ENCODE data around the gene TOP3A.
A peak's percentile ranks its signal among the peaks of the same experiment; 100 is the strongest.

TOP3A gene

GRCh38 chr17:18253947-18254821, 60.6 kb downstream of the TOP3A start:
- no peak for DNase-seq

GRCh38 chr17:18253187-18253884, 61.5 kb downstream of the TOP3A start:
- DNase-seq: no peak

DNA sequence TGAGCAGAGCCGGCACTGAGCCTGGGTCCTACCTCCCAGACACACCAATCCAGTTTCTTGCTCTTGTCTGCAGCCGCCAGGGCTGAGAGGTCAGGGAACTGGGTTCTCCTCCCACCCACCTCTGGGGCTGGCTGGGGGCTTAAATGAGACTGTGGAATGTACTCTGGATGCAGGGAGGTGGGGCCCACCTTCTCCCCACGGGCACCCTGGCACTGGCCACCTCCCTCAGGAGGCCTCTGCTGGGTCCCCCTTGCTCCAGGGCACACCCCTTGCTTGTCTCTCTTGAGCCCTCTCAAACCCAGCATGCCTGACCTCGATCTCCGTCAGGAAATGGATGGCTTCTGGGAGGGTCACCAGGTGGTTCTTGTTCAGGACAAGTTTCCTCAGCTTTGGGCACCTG, 62.6 kb downstream of the TOP3A start:
- DNase-seq: no peak

- no peak for DNase-seq
Measured at GRCh38 chr17:18251204-18251603, 63.6 kb downstream of the TOP3A start.

DNA sequence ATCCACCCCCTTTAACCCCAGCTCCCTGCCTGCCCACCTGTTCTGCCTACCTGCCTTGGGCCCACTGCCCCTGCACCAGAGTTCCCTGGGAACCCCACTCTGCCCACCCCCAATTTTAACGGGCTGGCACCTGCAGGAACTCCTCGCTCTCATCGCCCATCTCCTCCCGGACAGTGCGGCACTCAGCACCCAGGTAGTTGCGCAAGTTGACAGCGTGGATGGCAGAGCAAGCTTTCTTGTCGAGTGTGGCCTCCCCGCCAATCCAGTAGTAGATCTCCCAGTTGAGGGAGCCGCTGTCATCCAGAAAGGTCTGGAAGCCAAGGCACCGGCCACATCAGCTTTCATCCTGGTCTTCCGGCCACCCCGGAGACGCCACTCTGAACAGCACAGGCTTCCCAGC, 64.1 kb downstream of the TOP3A start:
- DNase-seq: no peak

GRCh38 chr17:18250259-18250658, 64.5 kb downstream of the TOP3A start:
- no peak for DNase-seq

DNA sequence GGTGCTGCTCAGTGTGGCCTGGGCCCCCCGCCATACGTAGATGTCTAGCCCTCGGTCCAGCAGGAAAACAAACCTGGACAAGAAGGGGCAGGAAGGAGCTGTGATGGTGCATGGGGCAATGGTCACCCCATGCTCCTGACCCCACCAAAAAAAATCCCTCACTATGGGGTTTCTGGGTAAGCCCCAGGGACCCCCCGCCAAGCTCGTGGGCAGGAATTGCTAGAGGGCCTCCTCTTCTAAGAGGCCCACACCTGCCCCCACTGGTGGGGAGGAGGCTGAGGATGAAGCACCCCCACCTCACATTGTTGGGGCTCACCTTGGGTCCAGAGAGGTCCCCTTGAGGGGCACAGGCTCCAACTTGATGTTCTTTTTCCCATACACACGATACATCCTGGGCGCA, 66.0 kb downstream of the TOP3A start:
- DNase-seq: no peak

DNA sequence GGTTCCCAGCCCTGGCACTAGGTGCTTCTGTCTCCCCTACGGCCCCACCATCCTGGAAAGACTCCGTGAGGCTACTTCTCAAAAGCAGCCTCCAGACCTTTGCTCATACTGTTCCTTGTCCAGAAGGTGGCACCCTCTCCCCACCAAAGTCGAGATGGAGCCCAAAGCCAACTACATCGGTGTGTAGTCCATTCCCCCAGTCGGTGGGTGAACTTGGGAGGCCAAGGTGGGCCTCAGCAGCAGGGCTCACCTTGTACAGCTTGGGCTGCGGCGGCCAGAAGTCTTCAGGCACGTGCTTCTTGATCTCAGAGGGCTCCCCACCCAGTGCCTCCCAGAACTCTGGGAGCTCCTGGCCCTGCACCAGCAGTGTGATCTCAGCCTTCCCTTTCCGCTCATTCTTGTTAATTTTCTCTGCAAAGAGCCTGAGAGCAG, 66.5 kb downstream of the TOP3A start:
- DNase-seq: peak; percentile 35

DNA sequence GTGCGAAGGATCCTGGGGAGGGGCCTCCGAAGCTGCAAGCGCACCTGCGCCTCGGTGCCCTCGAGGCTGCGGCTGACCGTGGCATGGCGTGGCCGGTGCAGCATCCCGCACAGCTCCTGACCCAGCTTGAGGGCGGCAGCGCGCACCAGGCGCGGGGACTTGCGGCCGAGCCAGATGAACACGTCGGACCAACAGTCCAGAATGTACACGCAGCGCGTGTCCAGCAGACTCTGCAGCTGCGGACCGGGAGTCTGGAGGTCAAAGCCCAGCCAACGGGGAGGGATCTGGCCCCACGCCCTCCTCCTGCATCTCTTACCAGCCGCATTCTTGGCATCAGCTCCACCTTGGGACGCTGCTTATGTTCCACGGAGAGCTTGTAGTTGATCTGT, 67.2 kb downstream of the TOP3A start:
- DNase-seq: no peak

DNA sequence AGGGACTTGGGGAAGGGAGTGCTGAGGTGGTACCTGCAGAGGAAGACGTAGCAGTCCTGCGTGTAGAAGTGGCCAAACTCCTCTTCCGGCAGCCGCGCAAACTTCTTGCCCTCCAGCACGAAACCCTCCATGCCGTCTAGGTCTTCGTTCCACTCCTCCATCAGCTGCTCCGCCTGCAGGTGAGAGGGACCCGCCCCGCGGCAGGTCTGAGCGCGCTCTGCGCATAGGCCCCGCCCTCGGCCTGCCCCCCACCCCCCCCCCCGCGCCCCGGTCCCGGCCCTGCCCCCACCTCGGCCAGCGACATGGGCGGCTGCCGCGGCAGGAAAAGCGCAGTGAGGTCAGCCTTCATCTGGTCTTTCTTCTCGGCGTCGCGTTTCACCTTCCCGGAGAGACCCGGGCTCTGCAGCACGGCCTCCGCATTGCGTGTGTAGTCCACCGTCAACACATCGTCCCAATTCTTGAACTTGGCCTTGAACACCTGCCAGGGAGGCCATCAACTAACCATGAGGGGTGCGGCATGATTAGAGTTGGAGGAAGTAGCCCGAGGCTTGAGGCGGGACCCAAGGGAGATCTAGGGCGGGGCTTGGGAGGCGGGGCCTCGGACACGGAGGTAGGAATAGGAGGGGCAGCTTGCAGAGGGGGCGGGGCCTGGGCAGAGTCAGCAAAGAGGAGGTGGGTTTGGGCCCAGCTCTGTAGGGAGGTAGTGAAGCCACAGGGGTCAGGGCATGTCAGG, 67.7 kb downstream of the TOP3A start:
- DNase-seq: peak; percentile 41

DNA sequence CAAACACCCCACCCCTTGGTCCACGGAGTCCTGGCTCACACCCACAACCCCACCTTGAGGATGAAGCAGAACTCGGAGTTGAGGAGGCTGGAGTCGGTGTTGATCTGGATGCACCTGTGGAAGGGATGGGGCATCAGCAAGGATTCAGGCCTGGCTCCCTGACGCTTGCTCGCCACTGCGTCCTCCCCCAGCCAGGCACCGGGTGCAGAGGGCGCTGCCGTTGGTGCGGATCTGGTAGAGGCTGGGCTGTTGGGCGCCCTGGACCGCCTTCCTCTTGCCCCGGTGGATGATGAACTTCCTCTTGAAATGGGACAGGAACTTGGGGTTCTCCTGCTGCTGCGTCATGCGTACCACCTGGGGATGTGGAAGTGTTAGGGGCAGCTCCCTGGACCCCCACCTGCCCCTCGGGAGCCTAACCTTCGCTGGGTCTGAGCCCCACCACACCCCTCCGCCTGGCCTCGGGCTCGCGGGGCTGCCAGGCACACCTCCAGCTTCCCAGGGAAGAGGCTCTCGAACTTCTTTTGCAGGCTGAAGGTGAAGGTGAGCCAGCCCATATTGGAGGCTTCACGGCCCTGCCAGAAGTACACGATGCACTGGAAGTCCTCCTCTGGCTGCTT, 68.6 kb downstream of the TOP3A start:
- DNase-seq: no peak

GRCh38 chr17:18245038-18245776, 69.6 kb downstream of the TOP3A start:
- DNase-seq: no peak

DNA sequence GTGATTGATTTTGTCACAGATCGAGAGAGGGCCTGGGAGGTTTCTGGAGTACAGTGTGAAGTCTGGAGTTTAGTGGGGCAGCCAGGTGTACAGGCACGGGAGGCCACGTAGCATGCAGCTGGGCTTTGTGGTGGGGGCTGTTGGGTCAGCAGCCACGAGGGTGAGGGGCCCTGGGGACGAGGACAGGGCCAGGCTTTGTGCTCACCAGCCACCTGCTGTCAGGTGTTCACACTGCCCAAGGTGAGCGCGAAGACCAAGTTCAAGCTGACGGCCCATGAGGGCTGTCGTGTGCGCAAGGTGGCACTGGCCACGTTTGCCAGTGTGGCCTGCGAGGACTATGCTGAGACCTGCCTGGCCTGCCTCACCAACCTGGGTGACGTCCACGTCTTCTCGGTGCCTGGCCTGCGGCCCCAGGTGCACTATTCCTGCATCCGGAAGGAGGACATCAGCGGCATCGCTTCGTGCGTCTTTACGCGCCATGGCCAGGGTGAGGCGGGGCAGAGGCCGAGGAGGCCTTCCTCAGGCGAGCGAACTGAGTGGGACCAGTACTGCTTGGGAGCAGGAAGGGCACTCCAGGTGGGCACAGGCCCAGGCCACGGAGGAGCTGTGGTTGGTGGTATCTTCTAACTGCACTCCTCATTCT, 73.4 kb downstream of the TOP3A start:
- DNase-seq: no peak

DNA sequence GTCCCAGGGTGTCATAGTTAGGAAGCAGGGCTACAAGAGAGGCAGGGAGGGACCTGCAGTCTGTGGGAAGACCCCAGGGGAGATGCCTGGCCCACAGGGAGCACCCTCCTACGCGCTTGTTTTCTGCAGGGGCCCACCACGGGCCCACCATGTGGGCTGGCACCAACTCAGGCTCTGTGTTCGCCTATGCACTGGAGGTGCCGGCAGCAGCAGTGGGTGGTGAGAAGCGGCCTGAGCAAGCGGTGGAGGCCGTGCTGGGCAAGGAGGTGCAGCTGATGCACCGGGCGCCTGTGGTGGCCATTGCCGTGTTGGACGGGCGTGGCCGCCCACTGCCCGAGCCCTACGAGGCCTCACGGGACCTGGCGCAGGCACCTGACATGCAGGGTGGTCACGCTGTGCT, 74.3 kb downstream of the TOP3A start:
- no peak for DNase-seq

DNA sequence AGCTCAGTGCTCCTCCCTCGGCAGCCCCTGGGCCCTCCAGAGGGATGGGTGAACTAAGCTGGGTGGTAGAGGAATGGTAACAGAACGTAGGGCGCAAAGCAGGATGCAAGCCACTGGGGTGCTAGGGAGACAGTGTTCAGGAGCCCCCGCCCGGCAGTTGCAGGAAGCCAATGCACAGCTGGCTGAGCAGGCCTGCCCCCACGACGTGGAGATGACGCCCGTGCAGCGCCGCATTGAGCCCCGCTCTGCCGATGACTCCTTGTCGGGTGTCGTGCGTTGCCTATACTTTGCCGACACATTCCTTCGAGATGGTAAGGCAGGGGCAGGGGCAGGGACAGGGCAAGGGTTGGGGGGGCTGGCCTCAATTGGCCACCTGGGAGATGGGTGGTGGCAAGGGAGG, 76.5 kb downstream of the TOP3A start:
- no peak for DNase-seq

DNA sequence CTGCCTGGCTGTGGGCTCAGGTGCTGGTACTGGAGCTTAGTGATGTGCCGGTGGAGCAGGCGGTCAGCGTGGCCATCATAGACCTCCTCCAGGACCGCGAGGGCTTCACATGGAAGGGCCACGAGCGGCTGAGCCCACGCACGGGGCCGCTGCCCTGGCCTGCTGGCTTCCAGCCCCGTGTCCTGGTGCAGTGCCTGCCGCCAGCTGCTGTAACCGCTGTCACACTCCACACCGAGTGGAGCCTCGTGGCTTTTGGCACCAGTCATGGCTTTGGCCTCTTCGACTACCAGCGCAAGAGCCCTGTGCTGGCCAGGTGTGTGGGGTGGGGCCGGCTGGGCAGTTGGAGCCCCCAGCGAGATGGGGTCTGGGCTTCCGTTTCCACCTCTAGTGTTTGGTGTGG, 77.3 kb downstream of the TOP3A start:
- DNase-seq: no peak

DNA sequence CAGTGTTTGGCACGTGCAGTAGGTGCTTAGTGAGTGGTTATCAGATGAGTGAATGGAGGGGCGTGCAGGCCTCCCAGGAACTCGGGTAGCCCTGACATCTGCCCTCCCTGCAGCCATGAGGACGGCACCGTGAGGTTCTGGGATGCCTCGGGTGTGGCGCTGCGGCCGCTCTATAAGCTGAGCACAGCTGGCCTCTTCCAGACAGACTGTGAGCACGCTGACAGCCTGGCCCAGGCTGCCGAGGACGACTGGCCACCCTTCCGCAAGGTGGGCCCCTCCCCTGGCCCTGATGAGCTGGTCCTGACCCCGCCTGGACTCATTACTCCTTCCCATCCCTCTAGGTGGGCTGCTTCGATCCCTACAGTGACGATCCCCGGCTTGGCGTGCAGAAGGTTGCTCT, 78.3 kb downstream of the TOP3A start:
- no peak for DNase-seq

DNA sequence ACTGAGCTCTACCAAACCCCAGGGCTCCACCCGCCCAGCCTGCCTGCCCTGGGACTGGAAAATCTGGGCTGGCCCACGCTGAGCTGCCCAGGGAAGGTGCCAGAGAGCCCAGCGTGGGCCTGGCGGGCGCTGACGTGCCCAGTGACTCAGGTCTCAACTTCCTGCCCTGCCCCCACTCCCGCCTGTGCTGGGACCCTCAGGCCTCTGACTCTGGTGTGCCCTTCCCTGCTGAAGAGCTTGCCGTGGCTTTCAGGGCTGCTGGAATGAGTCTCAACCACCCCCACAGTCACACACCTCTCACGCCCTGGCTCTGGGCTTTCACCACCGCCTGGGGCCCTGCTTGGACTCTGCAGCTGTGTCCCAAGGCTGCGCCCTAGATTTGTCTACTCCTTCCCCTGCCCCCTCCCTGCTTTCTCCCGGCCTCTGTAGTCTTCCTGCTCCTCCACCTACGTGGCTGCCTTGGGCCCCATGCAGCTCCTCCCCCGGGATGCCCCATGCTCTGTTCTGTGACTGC, 79.0 kb downstream of the TOP3A start:
- DNase-seq: no peak

DNA sequence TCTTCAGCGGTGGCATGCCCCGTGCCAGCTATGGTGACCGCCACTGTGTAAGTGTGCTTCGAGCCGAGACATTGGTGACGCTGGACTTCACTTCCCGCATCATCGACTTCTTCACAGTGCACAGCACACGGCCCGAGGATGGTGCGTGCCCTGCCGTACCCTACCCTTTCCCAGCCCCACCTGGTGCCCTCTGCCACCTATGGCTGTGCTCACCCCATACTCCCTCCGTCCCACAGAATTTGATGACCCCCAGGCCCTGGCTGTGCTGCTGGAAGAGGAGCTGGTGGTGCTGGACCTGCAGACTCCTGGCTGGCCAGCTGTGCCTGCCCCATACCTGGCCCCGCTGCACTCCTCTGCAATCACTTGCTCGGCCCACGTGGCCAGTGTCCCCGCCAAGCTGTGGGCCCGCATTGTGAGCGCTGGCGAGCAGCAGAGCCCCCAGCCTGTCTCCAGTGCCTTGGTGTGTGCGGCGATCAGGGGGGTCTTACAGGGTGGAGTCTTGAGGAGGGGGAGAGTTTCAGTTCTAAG, 79.9 kb downstream of the TOP3A start:
- no peak for DNase-seq

- DNase-seq: no peak
Measured at GRCh38 chr17:18233803-18234518, 80.8 kb downstream of the TOP3A start.

DNA sequence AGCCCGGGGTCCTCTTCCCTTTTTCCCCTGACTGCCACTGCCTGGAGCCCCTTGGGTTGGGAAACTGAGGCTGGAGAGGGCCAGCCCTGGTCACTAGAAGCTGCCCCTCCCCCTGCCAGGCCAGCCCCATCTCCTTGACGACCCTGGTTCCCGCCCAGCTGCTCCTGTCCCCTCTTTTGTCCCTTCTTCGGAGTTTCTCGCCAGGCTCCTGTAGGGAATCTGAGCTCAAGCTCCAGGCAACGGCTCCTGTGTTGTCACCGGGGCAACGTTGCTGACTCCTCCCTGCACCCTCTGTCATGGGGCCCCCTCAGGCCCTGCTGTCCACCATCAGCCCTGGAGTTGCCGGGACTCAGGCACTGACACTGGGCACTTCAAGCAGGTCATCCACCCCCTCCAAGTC, 83.6 kb downstream of the TOP3A start:
- no peak for DNase-seq

Data from DMS79 treated with DMSO at 0.1 percent for 48 hours (cell line).